Lower leg skin (tissue), 4 donors: ENCODE measurements around the gene CMYA5. TPM values are rescaled to one million over a fixed set of nuclear protein-coding genes. Genes with fewer than 3 reads are reported as not detected.

Experiments
- DNase-seq, 2 donors: peaks; one replicate each; pipeline ENCODE4 v3.0.0-alpha.2; 2019; ENCODE audit warnings: low spot score in 2 of 2
- H3K4me3 ChIP-seq: fragments of 200-600 bp; sonication (generic); 2 replicates; pipeline ENCODE4 v1.5.1; 2017; ENCODE audit warnings: mild to moderate bottlenecking, low read depth; ENCODE audit not compliant: poor library complexity, severe bottlenecking
- CTCF ChIP-seq, 3 donors: fragments of 450-650 bp; IDR thresholded peaks; one replicate each; pipeline ENCODE4 v1.5.1; 2016; ENCODE audit warnings: antibody characterized with exemption in 3 of 3, mild to moderate bottlenecking in 3 of 3, moderate library complexity in 2 of 3
- POLR2A ChIP-seq, 2 donors: fragments of 450-650 bp; IDR thresholded peaks; one replicate each; pipeline ENCODE4 v1.6.1; 2016 to 2017; ENCODE audit warnings: antibody characterized with exemption in 2 of 2, mild to moderate bottlenecking in 1 of 2, moderate library complexity in 1 of 2
- WGBS, 2 donors: methylation state at CpG; one replicate each; pipeline ENCODE4 v1.1.5; 2018; 5-methylcytosine and 5-hydroxymethylcytosine counted together
- intact Hi-C: fragments of 100-400 bp; cut with DNase I; formaldehyde crosslinking; loops from one replicate; pipeline ENCODE4 v1.15.0; 2023; ENCODE audit warnings: low total_unique reads
- total RNA-seq, 4 donors: library from RNA; depleted of rRNA; stranded (reverse); fragments of >200 nt; gene quantifications; one replicate each; pipeline ENCODE4 v1.1.0, GENCODE V29; 2016

The CMYA5 gene
- total RNA-seq, 4 donors from 2014 or later = 5.7 to 16.4 (median 7.4) TPM

GRCh38 chr5:79803007-79803406 lies 113.4 kb downstream of the CMYA5 start:
- TF ChIP-seq POLR2A (IDR thresholded peaks at IDR 0.05) = no peak
- no peak overlapping the region for H3K4me3 ChIP-seq
- whole genome bisulfite sequencing, 2 donors = 75 to 77% methylated on average over 2 of the region's 2 CpGs
- DNase-seq = no peak
- intact Hi-C loops = no loop called here

DNA sequence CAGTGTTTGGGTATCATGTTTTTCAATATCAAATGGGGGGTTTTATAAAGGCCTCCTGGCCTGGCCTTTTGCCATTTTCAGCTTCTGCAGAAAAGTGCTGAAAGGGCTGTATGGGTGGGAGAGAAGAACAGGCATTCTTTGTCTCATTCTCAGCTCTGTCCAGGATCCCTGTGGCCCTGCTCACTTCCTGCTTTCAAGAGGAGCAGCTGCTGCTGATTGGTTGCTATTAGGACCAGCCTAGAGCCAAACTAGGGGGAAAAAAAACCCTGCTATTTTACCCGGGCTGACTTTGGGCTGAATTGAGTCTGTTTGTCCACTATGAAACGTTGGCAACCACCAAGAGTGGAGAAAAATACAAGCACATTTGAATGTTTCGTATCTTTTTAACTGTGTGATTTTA lies 117.1 kb downstream of the CMYA5 start:
- intact Hi-C loops = no loop called here
- TF ChIP-seq POLR2A (IDR thresholded peaks at IDR 0.05) (no peak), CTCF (IDR thresholded peaks at IDR 0.05) (no peak)
- no peak overlapping the region for H3K4me3 ChIP-seq
- 52 to 56% methylated on average over 3 of the region's 3 CpGs for WGBS, 2 donors
- no peak for DNase-seq

DNA sequence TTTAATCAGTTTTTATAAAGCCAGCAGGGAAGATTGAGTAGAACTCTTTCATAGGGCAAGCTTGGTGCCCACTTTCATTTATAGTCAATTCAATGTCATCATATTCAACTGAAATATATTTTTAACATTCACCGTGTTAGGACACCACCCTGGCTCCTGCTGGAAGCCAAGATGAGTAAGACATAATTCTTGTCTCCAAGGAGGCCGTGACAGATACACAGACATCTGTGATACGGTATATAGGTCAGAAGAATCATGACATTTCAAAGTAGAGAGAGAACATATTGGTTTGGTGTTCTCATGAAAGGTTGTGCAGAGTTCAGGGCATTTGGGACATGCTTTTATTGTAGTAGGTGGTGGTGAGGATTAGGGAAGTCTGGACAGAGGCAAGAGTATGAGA lies 120.1 kb downstream of the CMYA5 start:
- intact Hi-C loops = no loop called here
- H3K4me3 ChIP-seq = no peak overlapping the region
- no peak for DNase-seq
- TF ChIP-seq CTCF (IDR thresholded peaks at IDR 0.05) = no peak
- TF ChIP-seq POLR2A (IDR thresholded peaks at IDR 0.05) = no peak
- WGBS, 2 donors = 25 to 34% methylated on average over 3 of the region's 3 CpGs

DNA sequence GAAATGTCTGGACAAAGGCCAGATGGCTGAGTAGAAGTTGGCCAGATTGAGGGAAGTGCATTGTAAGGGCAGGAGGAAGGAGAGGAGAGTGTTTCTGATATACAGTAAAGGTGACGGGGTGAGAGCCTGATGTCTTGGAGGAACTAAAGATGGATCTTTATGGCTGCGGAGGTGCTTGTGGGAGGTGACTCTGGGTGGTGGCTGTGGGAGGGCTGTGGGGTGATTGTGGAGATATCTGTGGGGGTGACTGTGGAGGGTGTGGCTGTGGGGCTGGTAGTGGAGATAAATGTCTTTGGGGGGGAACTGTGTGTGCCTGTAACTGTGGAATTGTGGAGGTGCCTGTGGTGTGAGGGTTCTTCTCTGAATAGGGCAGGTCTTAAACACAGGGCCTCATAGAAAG lies 121.4 kb downstream of the CMYA5 start:
- H3K4me3 ChIP-seq = no peak overlapping the region
- DNase-seq = no peak
- intact Hi-C loops = no loop called here
- WGBS, 2 donors = 80 to 86% methylated on average over 2 of the region's 2 CpGs
- TF ChIP-seq CTCF (IDR thresholded peaks at IDR 0.05) (no peak), POLR2A (IDR thresholded peaks at IDR 0.05) (no peak)

DNA sequence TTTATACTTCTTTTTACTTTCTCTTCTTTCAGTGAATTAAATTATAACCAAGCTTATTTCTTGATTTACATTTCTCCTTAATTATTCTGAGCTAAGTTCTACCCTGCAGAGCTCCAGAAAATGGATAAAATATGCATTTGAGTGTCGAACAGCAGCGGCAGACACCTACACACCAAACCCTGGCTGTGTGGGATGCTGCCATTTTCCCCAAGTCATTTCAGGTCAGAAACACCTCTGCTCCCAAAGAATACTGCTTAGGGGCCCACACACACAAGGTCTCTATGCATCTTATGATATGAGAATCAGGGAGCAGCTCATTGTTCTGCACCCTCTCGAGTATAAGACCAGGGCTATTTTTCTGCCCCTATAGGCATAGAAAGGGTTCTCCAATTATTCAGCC lies 122.3 kb downstream of the CMYA5 start:
- DNase-seq = no peak
- intact Hi-C loops = no loop called here
- no peak overlapping the region for H3K4me3 ChIP-seq
- 93 to 96% methylated on average over 3 of the region's 3 CpGs for whole genome bisulfite sequencing, 2 donors
- TF ChIP-seq POLR2A (IDR thresholded peaks at IDR 0.05) (no peak), CTCF (IDR thresholded peaks at IDR 0.05) (no peak)

DNA sequence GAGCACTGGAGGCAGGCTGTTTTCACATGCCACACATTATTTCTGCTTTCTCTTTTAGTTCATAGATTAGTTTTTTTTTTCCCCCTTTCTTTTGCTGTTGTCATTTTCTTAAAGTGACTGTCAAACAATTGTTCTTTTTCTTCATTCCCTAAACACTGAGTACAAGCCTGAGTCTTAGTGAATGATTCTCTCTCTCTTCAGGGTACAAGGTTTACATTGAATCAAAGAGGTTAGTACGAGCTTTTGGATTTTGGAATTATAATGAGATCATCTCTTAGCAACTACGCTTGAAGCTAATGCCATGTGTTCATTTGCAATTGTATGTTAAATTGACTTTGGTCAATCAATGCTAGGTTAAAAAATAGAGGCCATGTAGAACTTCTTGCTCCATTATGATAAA lies 125.1 kb downstream of the CMYA5 start:
- no peak for TF ChIP-seq POLR2A (IDR thresholded peaks at IDR 0.05)
- 72 to 90% methylated on average over 2 of the region's 2 CpGs for WGBS, 2 donors
- H3K4me3 ChIP-seq = no peak overlapping the region
- no peak for DNase-seq
- intact Hi-C loops = no loop called here

DNA sequence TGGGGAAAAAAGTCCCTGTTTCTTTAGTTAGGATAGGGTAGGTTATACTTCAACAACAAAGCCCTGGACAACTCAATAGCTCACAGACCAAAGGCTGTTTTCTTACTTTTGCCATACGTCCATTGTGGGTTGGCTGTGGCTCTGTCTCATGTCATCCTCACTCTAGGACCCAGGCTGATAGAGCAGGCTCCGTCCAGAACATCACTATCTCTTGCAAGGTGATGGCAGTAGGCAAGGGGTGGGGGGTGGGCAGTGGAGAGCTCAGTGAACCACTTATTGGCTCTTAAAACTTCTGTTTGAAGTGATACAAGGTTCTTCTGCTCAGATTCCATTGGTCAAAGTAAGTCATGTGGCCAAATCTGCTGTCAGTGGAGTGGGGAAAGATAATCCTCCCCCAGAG lies 126.4 kb downstream of the CMYA5 start:
- no peak for TF ChIP-seq CTCF (IDR thresholded peaks at IDR 0.05)
- no peak for TF ChIP-seq POLR2A (IDR thresholded peaks at IDR 0.05)
- 84 to 91% methylated on average over 2 of the region's 2 CpGs for WGBS, 2 donors
- no peak for DNase-seq

More for the DNA sequence above, 126.4 kb downstream of the CMYA5 start:
- no peak overlapping the region for H3K4me3 ChIP-seq
- intact Hi-C loops = no loop called here
